ENCODE measurements around the gene SMU1. TPM values are rescaled to one million over a fixed set of nuclear protein-coding genes. Genes with fewer than 3 reads are reported as not detected.

The SMU1 gene
- total and polyA plus RNA-seq, 2 of the 13 experiments (the other 11 are each of a cell fraction or from before 2014, with no cell fraction given), result 12.9 to 36.6 TPM

DNA sequence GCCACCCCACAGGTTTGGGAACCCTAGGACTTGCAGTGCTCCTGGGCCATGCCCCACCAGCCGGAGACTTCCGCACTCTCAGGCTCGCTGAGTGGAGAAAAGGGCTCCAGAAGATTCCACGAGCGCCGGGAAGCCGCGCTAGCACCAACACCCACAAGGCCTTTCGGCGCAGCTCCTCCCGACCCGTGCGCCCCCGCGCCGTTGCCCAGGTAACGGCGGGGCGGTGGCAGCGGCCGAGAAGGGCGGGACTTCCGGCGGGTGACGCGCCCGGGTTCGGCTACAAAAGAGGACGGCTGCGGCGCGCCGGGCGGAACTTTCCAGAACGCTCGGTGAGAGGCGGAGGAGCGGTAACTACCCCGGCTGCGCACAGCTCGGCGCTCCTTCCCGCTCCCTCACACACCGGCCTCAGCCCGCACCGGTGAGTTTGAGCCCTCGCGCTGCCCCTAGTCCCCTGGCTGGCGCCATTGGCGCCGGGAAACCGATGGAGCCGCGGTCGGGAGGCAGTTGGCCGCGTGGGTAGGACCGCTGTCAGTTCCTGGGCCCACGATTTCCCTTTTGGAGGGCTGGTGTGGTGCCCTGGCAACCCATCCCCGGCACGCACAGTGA lies 51.4 kb downstream of the SMU1 start, which contains the start of gene DNAJA1 (continued):
- TF ChIP-seq ZNF24 (IDR thresholded peaks at IDR 0.05) (no peak), ZNF816 (CRISPR knock-in tag; IDR thresholded peaks at IDR 0.05; ENCODE audit: borderline replicate concordance) (peak; percentile 71; the same call in 1 of the 2 replicates), ZNF354B (CRISPR knock-in tag; IDR thresholded peaks at IDR 0.05) (peak; percentile 94), MTA3 (CRISPR knock-in tag; IDR thresholded peaks at IDR 0.05) (no peak), FOXM1 (CRISPR knock-in tag; IDR thresholded peaks at IDR 0.05) (no peak), HDAC2 (CRISPR knock-in tag; IDR thresholded peaks at IDR 0.05) (peak; percentile 70; the same call in 1 of the 2 replicates), MAX (IDR thresholded peaks at IDR 0.05) (peak; percentile 77), FOXA3 (CRISPR knock-in tag; IDR thresholded peaks at IDR 0.05) (peak; percentile 47; the same call in 1 of the 2 replicates), BRD4 (CRISPR knock-in tag; IDR thresholded peaks at IDR 0.05) (no peak; the same call in 1 of the 2 replicates), XRCC5 (optimal IDR thresholded peaks at IDR 0.05; ENCODE audit: low read length) (no peak), ERF (CRISPR knock-in tag; IDR thresholded peaks at IDR 0.05) (peak; percentile 22; the same call in 1 of the 2 replicates), ZNF878 (CRISPR knock-in tag; IDR thresholded peaks at IDR 0.05) (0 out of 2 replicates have a peak, but pooled peaks have one; percentile 5), ZNF335 (CRISPR knock-in tag; IDR thresholded peaks at IDR 0.05) (peak; percentile 50; the same call in 1 of the 2 replicates), PBX3 (CRISPR knock-in tag; IDR thresholded peaks at IDR 0.05; ENCODE audit: borderline replicate concordance) (0 out of 2 replicates have a peak, but pooled peaks have one; percentile 29), ZNF772 (CRISPR knock-in tag; IDR thresholded peaks at IDR 0.05) (peak; percentile 65; the same call in 1 of the 2 replicates), NKX3-1 (CRISPR knock-in tag; IDR thresholded peaks at IDR 0.05) (peak; percentile 65; the same call in 1 of the 2 replicates), ZNF766 (CRISPR knock-in tag; IDR thresholded peaks at IDR 0.05; ENCODE audit: borderline replicate concordance) (0 out of 2 replicates have a peak, but pooled peaks have one; percentile 51), ZNF256 (CRISPR knock-in tag; conservative IDR thresholded peaks at IDR 0.05) (0 out of 2 replicates have a peak, but pooled peaks have one; percentile 30)
- TF ChIP-seq, protein P1, sequence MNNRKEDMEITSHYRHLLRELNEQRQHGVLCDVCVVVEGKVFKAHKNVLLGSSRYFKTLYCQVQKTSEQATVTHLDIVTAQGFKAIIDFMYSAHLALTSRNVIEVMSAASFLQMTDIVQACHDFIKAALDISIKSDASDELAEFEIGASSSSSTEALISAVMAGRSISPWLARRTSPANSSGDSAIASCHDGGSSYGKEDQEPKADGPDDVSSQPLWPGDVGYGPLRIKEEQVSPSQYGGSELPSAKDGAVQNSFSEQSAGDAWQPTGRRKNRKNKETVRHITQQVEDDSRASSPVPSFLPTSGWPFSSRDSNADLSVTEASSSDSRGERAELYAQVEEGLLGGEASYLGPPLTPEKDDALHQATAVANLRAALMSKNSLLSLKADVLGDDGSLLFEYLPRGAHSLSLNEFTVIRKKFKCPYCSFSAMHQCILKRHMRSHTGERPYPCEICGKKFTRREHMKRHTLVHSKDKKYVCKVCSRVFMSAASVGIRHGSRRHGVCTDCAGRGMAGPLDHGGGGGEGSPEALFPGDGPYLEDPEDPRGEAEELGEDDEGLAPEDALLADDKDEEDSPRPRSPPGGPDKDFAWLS (CRISPR knock-in tag; IDR thresholded peaks at IDR 0.05; ENCODE audit: borderline replicate concordance), result no peak
- TF ChIP-seq, protein P2, sequence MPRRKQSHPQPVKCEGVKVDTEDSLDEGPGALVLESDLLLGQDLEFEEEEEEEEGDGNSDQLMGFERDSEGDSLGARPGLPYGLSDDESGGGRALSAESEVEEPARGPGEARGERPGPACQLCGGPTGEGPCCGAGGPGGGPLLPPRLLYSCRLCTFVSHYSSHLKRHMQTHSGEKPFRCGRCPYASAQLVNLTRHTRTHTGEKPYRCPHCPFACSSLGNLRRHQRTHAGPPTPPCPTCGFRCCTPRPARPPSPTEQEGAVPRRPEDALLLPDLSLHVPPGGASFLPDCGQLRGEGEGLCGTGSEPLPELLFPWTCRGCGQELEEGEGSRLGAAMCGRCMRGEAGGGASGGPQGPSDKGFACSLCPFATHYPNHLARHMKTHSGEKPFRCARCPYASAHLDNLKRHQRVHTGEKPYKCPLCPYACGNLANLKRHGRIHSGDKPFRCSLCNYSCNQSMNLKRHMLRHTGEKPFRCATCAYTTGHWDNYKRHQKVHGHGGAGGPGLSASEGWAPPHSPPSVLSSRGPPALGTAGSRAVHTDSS (CRISPR knock-in tag; conservative IDR thresholded peaks at IDR 0.05), result no peak
- TF ChIP-seq, protein P3, sequence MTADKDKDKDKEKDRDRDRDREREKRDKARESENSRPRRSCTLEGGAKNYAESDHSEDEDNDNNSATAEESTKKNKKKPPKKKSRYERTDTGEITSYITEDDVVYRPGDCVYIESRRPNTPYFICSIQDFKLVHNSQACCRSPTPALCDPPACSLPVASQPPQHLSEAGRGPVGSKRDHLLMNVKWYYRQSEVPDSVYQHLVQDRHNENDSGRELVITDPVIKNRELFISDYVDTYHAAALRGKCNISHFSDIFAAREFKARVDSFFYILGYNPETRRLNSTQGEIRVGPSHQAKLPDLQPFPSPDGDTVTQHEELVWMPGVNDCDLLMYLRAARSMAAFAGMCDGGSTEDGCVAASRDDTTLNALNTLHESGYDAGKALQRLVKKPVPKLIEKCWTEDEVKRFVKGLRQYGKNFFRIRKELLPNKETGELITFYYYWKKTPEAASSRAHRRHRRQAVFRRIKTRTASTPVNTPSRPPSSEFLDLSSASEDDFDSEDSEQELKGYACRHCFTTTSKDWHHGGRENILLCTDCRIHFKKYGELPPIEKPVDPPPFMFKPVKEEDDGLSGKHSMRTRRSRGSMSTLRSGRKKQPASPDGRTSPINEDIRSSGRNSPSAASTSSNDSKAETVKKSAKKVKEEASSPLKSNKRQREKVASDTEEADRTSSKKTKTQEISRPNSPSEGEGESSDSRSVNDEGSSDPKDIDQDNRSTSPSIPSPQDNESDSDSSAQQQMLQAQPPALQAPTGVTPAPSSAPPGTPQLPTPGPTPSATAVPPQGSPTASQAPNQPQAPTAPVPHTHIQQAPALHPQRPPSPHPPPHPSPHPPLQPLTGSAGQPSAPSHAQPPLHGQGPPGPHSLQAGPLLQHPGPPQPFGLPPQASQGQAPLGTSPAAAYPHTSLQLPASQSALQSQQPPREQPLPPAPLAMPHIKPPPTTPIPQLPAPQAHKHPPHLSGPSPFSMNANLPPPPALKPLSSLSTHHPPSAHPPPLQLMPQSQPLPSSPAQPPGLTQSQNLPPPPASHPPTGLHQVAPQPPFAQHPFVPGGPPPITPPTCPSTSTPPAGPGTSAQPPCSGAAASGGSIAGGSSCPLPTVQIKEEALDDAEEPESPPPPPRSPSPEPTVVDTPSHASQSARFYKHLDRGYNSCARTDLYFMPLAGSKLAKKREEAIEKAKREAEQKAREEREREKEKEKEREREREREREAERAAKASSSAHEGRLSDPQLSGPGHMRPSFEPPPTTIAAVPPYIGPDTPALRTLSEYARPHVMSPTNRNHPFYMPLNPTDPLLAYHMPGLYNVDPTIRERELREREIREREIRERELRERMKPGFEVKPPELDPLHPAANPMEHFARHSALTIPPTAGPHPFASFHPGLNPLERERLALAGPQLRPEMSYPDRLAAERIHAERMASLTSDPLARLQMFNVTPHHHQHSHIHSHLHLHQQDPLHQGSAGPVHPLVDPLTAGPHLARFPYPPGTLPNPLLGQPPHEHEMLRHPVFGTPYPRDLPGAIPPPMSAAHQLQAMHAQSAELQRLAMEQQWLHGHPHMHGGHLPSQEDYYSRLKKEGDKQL (CRISPR knock-in tag; IDR thresholded peaks at IDR 0.05; ENCODE audit: low read depth), result no peak; the same call in 1 of the 2 replicates
